Measurements from ENCODE around the gene TNNC1.

DNA sequence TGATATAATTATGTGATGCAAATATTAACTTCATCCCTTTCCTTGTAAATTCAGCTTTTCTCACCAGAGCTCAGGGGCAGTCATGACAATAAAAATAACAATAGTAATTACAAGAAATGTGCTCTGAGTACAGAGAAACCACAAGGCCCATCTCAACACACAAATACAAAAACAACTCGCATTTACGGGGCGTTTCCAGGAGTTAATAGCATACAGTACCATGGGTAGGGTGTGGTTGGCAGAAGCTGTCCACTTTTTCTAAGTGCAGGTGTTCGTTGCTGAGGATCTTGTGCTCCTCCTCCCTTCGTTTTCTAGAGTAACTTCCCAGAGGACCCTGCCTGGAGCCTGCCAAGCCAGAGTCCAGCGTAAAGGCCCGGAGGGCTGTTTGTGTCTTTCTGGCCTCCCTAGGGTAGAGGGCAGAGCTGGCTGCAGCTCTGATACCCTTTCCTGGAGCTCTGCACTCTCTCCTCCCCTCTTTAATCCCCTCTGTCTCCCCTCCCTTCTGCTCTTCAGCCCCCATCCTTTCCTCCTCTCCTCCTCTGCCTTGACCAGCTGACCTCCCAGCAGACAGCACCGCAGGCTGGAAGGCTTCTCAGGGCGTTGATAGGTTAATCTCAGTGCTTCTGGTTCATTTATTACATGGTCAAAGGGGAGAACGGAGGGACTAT lies 20.4 kb downstream of the TNNC1 start:
- TF ChIP-seq, protein P1, sequence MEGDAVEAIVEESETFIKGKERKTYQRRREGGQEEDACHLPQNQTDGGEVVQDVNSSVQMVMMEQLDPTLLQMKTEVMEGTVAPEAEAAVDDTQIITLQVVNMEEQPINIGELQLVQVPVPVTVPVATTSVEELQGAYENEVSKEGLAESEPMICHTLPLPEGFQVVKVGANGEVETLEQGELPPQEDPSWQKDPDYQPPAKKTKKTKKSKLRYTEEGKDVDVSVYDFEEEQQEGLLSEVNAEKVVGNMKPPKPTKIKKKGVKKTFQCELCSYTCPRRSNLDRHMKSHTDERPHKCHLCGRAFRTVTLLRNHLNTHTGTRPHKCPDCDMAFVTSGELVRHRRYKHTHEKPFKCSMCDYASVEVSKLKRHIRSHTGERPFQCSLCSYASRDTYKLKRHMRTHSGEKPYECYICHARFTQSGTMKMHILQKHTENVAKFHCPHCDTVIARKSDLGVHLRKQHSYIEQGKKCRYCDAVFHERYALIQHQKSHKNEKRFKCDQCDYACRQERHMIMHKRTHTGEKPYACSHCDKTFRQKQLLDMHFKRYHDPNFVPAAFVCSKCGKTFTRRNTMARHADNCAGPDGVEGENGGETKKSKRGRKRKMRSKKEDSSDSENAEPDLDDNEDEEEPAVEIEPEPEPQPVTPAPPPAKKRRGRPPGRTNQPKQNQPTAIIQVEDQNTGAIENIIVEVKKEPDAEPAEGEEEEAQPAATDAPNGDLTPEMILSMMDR (IDR thresholded peaks at IDR 0.05), result no peak
- no peak for TF ChIP-seq POLR2A (IDR thresholded peaks at IDR 0.05)

Measured in breast epithelium (tissue), 3 donors.